ENCODE data around the gene TPBGL.

Gene TPBGL

DNA sequence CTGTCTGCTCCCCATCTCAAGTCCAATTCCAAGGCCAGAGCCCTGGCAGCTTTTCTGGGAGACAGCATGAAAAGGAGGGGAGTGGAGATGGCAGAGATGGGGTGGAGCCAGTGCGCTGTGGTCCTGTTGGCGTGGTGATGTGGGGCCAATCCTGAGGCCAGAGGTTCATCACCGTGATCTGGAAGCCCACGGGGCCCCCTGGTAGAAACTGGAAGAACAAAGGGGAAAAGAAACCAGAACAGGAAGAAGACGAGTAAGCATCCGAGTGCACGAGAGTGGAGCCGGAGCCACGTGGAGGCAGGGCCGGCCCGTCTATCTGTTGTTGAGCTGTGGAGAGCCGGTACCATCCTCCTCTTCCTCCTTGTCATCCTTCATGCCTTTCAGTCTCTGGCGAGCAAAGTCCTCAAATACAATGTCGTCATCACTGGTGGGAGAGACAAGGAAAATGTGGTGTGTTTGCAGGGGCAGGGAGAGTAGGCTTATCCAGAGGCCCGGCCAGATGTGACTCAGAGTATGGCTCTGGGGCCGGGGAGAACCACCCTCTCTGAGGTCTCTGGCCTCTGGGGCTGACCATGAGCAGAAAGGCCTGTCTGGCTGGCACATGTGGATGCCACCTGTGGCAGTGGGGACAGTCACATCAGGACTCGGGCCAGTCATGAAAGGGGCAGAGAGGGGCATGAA lies 25.4 kb downstream of the TPBGL start:
- no peak overlapping the region for H3K4me3 ChIP-seq (ENCODE audit: low read length)
- no peak for DNase-seq (ENCODE audit: low read depth)
- TF ChIP-seq CTCF (conservative IDR thresholded peaks at IDR 0.05; ENCODE audit: low read length): no peak

DNA sequence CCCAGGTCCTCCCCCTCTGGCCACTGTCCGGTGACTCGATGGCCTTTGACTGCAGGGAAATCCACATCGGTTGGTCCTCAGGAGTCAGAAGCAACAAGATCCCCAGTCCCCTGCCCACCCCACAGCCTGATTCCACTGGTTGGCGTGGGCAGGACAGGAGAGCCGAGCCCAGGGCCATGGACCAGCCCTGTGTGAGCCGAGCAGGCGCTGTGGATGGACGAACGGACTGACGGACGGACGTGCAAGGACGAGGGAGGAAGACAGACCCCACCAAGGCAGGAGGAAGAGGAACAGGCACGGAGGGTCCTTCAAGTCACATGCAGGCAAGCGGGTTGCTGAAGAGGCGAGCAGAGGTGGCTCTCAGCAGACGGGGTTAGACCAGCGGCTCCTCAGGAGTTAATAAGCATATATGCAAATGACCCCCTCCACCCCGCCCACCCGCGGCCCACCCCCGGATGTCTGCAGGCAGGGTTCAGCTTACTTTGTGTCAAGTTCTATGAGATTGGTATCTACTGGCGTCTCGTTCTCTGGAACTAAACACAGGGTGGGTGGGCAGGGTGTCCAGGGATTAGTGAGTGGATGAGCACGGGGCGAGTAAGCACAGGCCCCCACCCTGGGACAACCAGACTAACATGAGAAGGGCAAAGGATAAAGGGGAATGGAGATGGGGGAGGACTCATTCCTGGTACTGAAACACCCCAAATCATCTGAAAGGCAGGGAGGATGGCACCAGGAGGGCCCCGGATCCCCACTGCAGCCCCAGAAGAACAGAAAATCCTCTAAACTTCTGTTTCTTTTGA lies 26.8 kb downstream of the TPBGL start:
- H3K4me3 ChIP-seq (ENCODE audit: low read length): no peak overlapping the region
- DNase-seq (ENCODE audit: low read depth): no peak
- TF ChIP-seq CTCF (conservative IDR thresholded peaks at IDR 0.05; ENCODE audit: low read length): no peak

DNA sequence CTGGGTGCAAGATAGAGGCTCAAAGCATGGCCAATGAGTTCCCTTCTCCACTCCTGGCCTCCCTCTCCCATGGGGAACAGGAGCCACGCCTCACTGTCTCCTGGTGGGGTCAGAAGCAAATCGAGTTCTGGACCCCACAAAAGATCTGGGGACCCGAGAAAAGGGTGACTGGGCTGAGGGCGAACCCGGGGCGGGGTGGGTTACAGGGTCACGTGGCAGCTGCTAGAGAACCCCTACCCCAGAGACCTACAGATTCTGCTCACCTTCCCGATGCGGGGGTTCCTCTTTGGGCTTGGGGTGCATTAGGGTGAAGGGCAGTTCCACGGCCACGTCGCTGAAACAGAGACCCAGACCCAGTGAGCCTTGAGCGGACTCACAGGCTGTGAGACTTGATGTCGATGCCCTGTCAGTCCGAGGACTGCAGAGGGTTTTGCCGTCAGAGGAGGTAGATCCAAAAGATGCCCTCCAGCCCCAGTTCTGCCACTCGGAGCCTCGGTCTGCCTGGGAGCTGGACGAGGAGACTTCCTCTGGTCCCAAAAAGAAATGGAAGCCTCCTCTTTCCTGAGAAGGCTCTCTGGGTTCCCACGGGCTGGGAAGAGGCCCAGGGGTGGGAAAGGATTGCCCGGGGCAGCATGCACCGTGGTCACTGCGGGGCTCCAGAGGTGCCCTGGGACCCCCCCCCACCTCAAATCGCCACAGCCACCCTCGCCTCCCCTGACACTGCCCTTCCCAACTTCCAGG lies 28.2 kb downstream of the TPBGL start:
- no peak overlapping the region for H3K4me3 ChIP-seq (ENCODE audit: low read length)
- DNase-seq (ENCODE audit: low read depth): no peak
- no peak for TF ChIP-seq CTCF (conservative IDR thresholded peaks at IDR 0.05; ENCODE audit: low read length)

GRCh38 chr11:75269367-75269660 lies 28.7 kb downstream of the TPBGL start:
- no peak for DNase-seq (ENCODE audit: low read depth)
- TF ChIP-seq CTCF (conservative IDR thresholded peaks at IDR 0.05; ENCODE audit: low read length): no peak
- no peak overlapping the region for H3K4me3 ChIP-seq (ENCODE audit: low read length)

DNA sequence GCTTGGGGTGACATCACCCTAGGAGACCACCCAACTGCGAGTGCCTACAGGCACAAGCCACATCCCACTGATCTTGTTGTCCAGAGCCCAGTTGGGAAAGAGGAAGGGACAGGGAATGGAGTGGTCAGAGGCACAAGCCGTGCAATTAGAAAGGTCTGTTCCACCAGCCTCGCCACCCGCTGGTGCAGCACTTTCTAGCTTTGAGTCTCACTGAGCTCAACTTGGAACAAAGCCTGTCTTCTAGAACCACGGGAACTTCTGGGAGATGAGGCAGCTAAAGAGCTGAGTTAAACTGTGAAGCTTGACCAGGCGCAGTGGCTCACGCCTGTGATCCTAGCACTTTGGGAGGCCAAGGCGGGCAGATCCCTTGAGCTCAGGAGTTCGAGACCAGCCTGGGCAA lies 29.3 kb downstream of the TPBGL start:
- no peak for TF ChIP-seq CTCF (conservative IDR thresholded peaks at IDR 0.05; ENCODE audit: low read length)
- DNase-seq (ENCODE audit: low read depth): no peak
- H3K4me3 ChIP-seq (ENCODE audit: low read length): no peak overlapping the region

DNA sequence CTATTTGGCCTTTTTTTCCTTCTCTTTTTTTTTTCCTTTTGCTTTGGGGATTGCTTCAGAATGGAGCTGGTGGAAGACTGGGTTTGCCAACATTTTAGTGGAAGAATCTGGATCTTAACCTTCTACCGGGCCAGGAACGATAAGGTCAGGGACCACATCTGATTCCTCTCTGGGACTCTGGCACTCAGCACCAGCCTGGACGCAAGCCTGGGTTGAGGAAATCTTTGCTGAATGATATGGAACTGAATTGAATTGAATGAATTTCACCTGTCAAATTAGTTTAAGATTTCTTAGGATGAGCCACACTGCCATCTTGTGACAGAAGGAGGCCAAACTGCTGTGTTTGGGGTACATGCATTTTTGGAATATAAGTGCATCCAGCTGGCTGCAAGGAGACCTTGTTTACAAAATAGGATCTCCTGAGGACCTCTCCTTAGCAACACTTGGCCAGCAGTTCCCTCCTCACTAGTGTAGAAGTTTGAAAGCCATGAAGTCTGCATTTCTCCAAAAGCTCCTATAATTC lies 30.4 kb downstream of the TPBGL start:
- peak; percentile 43 for TF ChIP-seq CTCF (conservative IDR thresholded peaks at IDR 0.05; ENCODE audit: low read length)
- no peak overlapping the region for H3K4me3 ChIP-seq (ENCODE audit: low read length)
- peak; percentile 36 for DNase-seq (ENCODE audit: low read depth)
